ENCODE data around the gene ADGRG7.

The ADGRG7 gene

GRCh38 chr3:100600181-100601042 is 9.0 kb upstream of the ADGRG7 start:
- in situ Hi-C loops (cut with HindIII; ENCODE audit: low sequenced_read_pairs): no loop called here

GRCh38 chr3:100602506-100603444 is 6.6 kb upstream of the ADGRG7 start:
- in situ Hi-C loops (cut with HindIII; ENCODE audit: low sequenced_read_pairs): no loop called here

GRCh38 chr3:100603469-100603868 is 5.9 kb upstream of the ADGRG7 start:
- in situ Hi-C loops (cut with HindIII; ENCODE audit: low sequenced_read_pairs): no loop called here

GRCh38 chr3:100605358-100605757 is 4.0 kb upstream of the ADGRG7 start:
- in situ Hi-C loops (cut with HindIII; ENCODE audit: low sequenced_read_pairs): no loop called here

- in situ Hi-C loops (cut with HindIII; ENCODE audit: low sequenced_read_pairs): no loop called here
Observed at GRCh38 chr3:100606894-100607512, 2.4 kb upstream of the ADGRG7 start.

- in situ Hi-C loops (cut with HindIII; ENCODE audit: low sequenced_read_pairs): no loop called here
Observed at GRCh38 chr3:100609963-100610362, 562 bp downstream of the ADGRG7 start.

- in situ Hi-C loops (cut with HindIII; ENCODE audit: low sequenced_read_pairs): no loop called here
Observed at GRCh38 chr3:100611221-100611620, 1.8 kb downstream of the ADGRG7 start.

- in situ Hi-C loops (cut with HindIII; ENCODE audit: low sequenced_read_pairs): no loop called here
Observed at GRCh38 chr3:100613721-100614390, 4.5 kb downstream of the ADGRG7 start.

GRCh38 chr3:100614941-100615340 is 5.5 kb downstream of the ADGRG7 start:
- in situ Hi-C loops (cut with HindIII; ENCODE audit: low sequenced_read_pairs): no loop called here

- in situ Hi-C loops (cut with HindIII; ENCODE audit: low sequenced_read_pairs): no loop called here
Observed at GRCh38 chr3:100615684-100616083, 6.3 kb downstream of the ADGRG7 start.

GRCh38 chr3:100621251-100621650 is 11.8 kb downstream of the ADGRG7 start:
- in situ Hi-C loops (cut with HindIII; ENCODE audit: low sequenced_read_pairs): no loop called here

GRCh38 chr3:100627491-100627890 is 18.1 kb downstream of the ADGRG7 start:
- in situ Hi-C loops (cut with HindIII; ENCODE audit: low sequenced_read_pairs): no loop called here

GRCh38 chr3:100629421-100630127 is 20.2 kb downstream of the ADGRG7 start:
- in situ Hi-C loops (cut with HindIII; ENCODE audit: low sequenced_read_pairs): no loop called here

GRCh38 chr3:100630664-100631063 is 21.3 kb downstream of the ADGRG7 start:
- in situ Hi-C loops (cut with HindIII; ENCODE audit: low sequenced_read_pairs): no loop called here

GRCh38 chr3:100631236-100631635 is 21.8 kb downstream of the ADGRG7 start:
- in situ Hi-C loops (cut with HindIII; ENCODE audit: low sequenced_read_pairs): no loop called here

GRCh38 chr3:100634493-100635272 is 25.3 kb downstream of the ADGRG7 start:
- in situ Hi-C loops (cut with HindIII; ENCODE audit: low sequenced_read_pairs): no loop called here

- in situ Hi-C loops (cut with HindIII; ENCODE audit: low sequenced_read_pairs): no loop called here
Observed at GRCh38 chr3:100635273-100635701, 25.9 kb downstream of the ADGRG7 start.

GRCh38 chr3:100637197-100637631 is 27.8 kb downstream of the ADGRG7 start:
- in situ Hi-C loops (cut with HindIII; ENCODE audit: low sequenced_read_pairs): no loop called here

- in situ Hi-C loops (cut with HindIII; ENCODE audit: low sequenced_read_pairs): no loop called here
Observed at GRCh38 chr3:100640633-100641032, 31.2 kb downstream of the ADGRG7 start.

Measured in endothelial cell of hepatic sinusoid (primary cell).